ENCODE data around the gene TSSK3.
"Not testable (repeated sequence)": the region's sequence is repeated elsewhere in the genome, so short reads cannot be mapped to it uniquely, and the experiment has no call there.

The TSSK3 gene

GRCh38 chr1:32339363-32339978, 22.9 kb upstream of the TSSK3 start:
- DNase-seq, result no peak

DNA sequence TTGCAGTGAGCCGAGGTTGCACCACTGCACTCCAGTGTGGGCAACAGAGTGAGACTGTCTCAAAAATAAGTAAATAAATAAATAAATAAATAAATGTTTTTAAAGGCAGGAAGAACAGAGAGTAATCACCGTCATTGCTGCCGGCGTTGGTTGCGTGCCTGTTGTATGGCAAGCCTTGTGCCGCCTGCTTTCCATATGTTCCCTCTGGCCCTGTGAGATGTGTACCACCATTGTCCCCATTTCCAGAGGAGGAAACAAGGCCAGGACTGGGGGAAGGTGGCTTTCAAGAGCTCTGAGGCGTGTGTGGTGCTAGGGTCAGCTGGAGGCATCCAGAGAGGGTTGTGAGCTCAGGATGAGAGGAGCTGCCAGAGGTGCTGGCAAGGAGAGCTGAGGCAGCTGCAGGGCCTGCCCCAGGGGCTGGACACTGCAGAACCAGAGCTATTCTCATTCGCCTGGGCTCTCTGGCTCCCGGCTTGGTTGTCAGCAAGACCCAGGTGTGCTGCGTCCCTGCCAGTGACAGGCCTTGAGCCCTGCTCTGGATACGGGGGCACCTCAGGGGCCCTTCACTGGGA, 21.1 kb upstream of the TSSK3 start:
- DNase-seq, result no peak

- DNase-seq, result no peak
Measured at GRCh38 chr1:32341971-32342370, 20.4 kb upstream of the TSSK3 start.

DNA sequence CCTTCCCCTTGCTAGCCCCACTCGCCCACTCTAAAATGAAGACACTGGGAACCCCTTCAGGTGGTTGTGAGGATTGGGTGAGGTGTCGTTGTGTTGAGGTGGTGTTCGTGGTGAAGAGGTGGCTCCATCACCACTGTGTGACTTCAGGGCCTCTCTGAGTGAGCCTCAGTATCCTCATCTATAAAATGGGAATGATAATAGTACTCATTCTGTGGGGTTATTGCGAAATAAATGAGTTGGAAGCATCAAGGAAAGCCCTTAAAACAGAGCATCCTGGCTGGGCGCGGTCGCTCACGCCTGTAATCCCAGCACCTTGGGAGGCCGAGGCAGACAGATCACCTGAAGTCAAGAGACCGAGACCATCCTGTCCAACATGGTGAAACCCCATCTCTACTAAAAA, 19.6 kb upstream of the TSSK3 start:
- DNase-seq, result no peak

- peak; percentile 31 for DNase-seq
Measured at GRCh38 chr1:32345289-32345827, 17.0 kb upstream of the TSSK3 start.

- DNase-seq, result no peak
Measured at GRCh38 chr1:32346532-32347157, 15.7 kb upstream of the TSSK3 start.

GRCh38 chr1:32349211-32349708, 13.1 kb upstream of the TSSK3 start:
- DNase-seq, result no peak

DNA sequence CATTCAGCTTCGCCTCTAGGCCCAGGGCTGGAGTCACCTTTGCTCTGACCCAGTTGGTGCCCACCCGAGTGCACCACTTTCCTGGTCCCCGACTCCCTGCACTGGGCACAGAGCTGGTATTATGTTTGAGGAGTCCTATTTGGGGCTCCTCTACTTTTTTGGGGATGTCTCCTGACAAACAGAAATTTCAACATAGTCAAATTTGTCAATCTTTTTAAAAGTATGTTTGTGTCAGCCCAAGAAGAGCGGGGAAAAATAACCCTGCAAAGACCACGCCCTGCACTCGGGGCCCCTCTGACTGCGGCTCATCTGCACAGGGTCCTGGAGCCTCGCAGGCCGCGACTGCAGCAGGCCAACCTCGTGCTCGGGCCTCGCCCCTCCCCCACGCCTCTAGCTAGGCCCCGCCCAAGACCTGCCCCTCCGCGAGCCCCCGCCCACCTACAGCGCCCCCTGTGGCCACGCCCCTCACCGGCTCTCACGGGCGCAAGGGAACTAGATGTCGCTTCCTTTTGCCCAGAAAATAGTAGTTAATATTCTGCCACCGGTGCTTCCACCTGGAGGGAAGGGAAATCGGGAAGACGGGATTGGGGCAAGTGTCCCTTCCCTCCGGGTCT, 11.4 kb upstream of the TSSK3 start:
- DNase-seq, result peak; percentile 80

DNA sequence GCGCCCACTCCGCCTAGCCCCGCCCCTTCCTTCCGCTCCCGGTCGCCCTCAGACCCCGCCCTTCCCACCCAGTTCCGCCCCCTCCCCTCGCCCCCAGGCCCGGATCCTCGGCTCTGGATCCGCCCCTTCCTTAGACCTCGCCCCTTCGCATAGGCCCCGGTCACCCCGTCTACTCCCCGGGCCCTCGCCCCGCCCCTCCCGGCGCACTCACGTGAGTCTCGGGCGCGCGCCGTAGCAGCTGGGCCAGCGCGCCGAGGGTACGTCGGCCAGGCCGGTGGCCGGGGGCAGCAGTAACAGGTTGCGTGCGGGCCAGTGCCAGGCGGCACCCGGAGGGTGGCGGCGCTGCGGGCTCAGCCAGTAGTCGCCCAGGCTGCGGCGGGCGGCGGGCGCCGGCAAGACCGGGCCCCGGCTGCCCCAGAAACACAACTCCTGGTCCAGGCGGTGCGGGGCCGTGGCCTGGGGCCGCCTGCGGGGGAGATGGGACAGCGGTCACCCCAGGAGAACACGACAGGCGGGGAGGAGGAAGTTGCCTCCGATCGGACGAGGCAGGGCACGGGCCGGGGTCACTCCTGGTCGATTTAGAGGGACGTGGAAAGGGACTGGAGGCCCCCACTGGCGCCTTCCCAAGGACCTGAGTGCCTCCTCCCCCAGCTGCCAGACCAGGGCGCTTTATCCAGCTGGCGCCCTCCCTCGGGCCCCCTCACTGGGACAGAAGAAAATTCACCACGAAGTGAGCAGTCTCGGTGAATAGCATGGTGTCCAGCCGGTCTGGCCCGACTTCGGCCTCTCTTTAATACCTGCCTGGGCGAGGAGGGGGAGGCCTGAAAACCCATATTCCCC, 10.7 kb upstream of the TSSK3 start:
- peak; percentile 95 for DNase-seq

DNA sequence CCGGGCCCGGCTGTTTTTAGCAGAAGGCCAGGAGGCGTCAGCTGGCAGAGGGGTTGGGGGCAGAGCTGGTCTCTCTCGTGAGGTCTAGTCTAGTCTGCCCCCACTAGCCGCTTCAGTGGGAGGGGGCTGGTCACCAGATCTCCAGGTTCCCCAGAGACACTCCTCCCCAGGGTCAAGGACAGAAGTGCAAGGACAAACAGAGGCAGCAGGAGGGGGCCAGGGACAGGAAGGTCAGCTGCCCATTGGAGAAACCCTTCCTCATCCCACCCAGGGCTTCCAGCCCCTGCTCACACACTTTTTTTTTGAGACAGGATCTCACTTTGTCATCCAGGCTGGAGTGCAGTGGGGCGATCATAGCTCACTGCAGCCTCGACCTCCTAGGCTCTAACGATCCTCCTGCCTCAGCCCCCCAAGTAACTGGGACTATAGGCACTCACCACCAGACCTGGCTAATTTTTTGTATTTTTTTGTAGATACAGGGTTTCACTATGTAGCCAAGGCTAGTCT, 10.0 kb upstream of the TSSK3 start:
- DNase-seq, result no peak

DNA sequence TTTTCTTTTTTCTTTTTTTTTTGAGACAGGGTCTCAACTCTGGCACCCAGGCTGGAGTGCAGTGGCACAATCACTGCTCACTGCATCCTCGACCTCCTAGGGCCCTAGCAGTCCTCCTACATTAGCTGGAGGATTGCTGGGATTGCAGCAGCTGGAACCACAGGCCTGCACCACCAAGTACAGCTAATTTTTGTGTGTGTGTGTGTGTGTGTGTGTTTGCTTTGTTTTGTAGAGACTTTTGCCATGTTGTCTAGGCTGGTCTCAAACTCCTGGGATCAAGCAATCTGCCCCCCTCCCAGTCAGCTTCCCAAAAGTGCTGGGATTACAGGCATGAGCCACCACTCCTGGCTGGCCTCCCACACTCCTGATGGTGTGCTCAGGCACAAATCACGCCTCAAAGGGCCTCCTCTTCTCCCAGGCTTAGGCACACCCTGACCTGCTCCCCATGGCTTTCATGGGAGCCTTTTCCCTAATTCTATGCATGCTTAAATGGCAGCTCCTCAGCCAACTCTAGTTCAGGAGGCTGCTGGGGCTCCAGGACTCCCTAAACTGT, 9.4 kb upstream of the TSSK3 start:
- DNase-seq, result no peak

- no peak for DNase-seq
Measured at GRCh38 chr1:32353431-32353830, 8.9 kb upstream of the TSSK3 start.

GRCh38 chr1:32353886-32354570, 8.3 kb upstream of the TSSK3 start:
- no peak for DNase-seq

GRCh38 chr1:32355778-32356177, 6.6 kb upstream of the TSSK3 start:
- DNase-seq, result not testable (repeated sequence)

- DNase-seq, result no peak
Measured at GRCh38 chr1:32356478-32356877, 5.9 kb upstream of the TSSK3 start.

DNA sequence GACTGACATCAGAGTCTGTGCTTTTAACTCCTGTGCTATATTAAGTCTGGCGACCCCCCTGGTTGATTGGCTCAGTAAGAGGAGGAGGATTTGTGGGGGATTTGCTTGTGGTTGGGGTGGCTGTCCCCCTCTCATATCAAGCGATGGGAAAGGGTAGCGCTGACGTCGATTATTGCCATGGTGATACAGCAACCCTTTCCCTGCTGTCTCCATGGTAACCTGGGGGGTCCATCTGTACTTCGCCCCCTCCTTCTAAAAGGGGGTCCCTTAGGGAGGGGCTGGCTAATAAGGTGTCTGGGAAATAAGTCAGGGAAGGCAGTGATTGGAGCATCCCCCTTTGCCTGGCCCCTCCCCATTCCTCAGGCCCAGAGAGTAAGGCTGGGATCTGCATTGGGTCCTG, 4.7 kb upstream of the TSSK3 start:
- DNase-seq, result no peak

GRCh38 chr1:32358435-32358834, 3.9 kb upstream of the TSSK3 start:
- no peak for DNase-seq

GRCh38 chr1:32361308-32361673, 1.0 kb upstream of the TSSK3 start:
- no peak for DNase-seq

GRCh38 chr1:32361674-32362473, 465 bp upstream of the TSSK3 start:
- peak; percentile 27 for DNase-seq

DNA sequence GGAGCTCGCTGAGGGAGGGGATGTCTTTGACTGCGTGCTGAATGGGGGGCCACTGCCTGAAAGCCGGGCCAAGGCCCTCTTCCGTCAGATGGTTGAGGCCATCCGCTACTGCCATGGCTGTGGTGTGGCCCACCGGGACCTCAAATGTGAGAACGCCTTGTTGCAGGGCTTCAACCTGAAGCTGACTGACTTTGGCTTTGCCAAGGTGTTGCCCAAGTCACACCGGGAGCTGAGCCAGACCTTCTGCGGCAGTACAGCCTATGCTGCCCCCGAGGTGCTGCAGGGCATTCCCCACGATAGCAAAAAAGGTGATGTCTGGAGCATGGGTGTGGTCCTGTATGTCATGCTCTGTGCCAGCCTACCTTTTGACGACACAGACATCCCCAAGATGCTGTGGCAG, 1.4 kb downstream of the TSSK3 start:
- DNase-seq, result no peak

DNA sequence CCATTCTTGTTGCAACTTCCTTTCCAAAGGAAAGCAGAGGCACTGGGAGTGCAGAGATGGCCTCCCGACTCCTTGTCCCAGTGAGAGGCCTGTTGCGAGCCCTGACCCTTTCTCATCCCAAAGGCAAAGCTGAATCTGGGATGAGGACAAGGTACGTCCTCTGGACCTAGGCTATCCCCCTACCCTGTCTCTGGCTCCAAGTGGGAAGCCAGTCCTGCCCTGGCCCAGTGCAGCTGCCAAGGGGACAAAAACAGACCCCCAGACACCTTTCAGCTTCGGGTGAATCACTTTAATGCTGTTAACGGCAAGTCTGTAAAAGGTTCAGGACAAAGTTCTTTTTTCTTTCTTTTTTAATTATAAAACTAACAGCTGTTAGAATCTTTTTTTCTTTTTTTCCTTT, 2.5 kb downstream of the TSSK3 start:
- no peak for DNase-seq
